ENCODE data around the gene EMID1.

DNA sequence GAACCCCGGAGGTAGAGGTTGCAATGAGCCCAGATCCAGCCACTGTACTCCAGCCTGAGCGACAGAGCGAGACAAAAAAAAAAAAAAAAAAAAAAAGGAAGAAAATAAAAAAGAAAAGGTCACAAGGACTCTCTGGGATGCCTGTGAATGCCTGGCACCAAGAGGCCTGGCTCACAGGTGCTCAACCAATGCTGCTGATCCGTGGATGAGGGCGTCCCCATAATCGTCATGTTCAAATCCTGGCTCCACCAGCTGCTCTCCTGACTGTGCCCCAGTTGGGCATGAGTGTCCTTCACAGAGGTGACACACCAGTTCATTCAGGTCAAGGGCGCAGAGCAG lies 100.1 kb downstream of the EMID1 start:
- TF ChIP-seq POLR2A (IDR thresholded peaks at IDR 0.05) (no peak), CTCF (IDR thresholded peaks at IDR 0.05) (no peak)
